Neuronal stem cell (in vitro differentiated cells): Measurements from ENCODE around the gene DDX27.

Experiments used
- DNase-seq: peaks from one replicate; pipeline ENCODE4 v3.0.0-alpha.2; 2013; ENCODE audit warnings: low spot score
- H2AFZ ChIP-seq: one replicate; pipeline ENCODE4 v1.6.1; 2013; ENCODE audit warnings: mild to moderate bottlenecking, low read length, inconsistent platforms
- H2AK5ac ChIP-seq: 2 replicates; pipeline ENCODE4 v1.6.1; 2013; ENCODE audit warnings: low read depth, mild to moderate bottlenecking, inconsistent platforms, low read length, moderate library complexity, mixed read lengths
- H2BK120ac ChIP-seq: 2 replicates; pipeline ENCODE4 v1.6.1; 2013; ENCODE audit warnings: low read depth, mild to moderate bottlenecking, inconsistent platforms, low read length, moderate library complexity, mixed read lengths
- H2BK12ac ChIP-seq: one replicate; pipeline ENCODE4 v1.6.1; 2013; ENCODE audit warnings: low read length, inconsistent platforms
- H2BK15ac ChIP-seq: 2 replicates; pipeline ENCODE4 v1.6.1; 2013; ENCODE audit warnings: mild to moderate bottlenecking, low read length, inconsistent platforms, mixed read lengths
- H2BK5ac ChIP-seq: one replicate; pipeline ENCODE4 v1.6.1; 2013; ENCODE audit warnings: inconsistent platforms, mild to moderate bottlenecking, low read length, moderate library complexity
- H3K14ac ChIP-seq: one replicate; pipeline ENCODE4 v1.6.1; 2013; ENCODE audit warnings: low read length, inconsistent platforms
- H3K18ac ChIP-seq: 2 replicates; pipeline ENCODE4 v1.6.1; 2013; ENCODE audit warnings: low read length, inconsistent platforms
- H3K23ac ChIP-seq: 2 replicates; pipeline ENCODE4 v1.6.1; 2013; ENCODE audit warnings: low read depth, mild to moderate bottlenecking, mixed read lengths, low read length, inconsistent platforms; ENCODE audit not compliant: poor library complexity
- H3K27ac ChIP-seq: replicated peaks from 3 replicates; pipeline ENCODE4 v1.5.1; 2013; ENCODE audit warnings: low read length, inconsistent platforms
- H3K27me3 ChIP-seq, 3 experiments: 2 replicates each; pipeline ENCODE4 v1.6.1; 2013; ENCODE audit warnings: low read length in 3 of 3, mild to moderate bottlenecking in 2 of 3, inconsistent platforms in 1 of 3, low read depth in 1 of 3, mixed read lengths in 1 of 3, moderate library complexity in 1 of 3; ENCODE audit not compliant: control insufficient read depth in 3 of 3, insufficient read depth in 3 of 3
- H3K36me3 ChIP-seq, 2 donors: replicated peaks in 1 of 2; 2 replicates each; pipeline ENCODE4 v1.6.1; 2013; ENCODE audit warnings: low read length in 2 of 2; ENCODE audit not compliant: control insufficient read depth in 2 of 2, insufficient read depth in 2 of 2
- H3K4ac ChIP-seq: 2 replicates; pipeline ENCODE4 v1.6.1; 2013; ENCODE audit warnings: inconsistent platforms, mild to moderate bottlenecking, low read length, moderate library complexity
- H3K4me1 ChIP-seq, 2 donors: 1 replicate in 1 of 2; 2 replicates in 1 of 2; pipeline ENCODE4 v1.6.1; 2013; ENCODE audit warnings: low read length in 2 of 2, low read depth in 1 of 2; ENCODE audit not compliant: control insufficient read depth in 2 of 2, insufficient read depth in 1 of 2
- H3K4me2 ChIP-seq: one replicate; pipeline ENCODE4 v1.6.1; 2013; ENCODE audit warnings: mild to moderate bottlenecking, low read length, inconsistent platforms; ENCODE audit not compliant: insufficient read depth, poor library complexity, severe bottlenecking
- H3K4me3 ChIP-seq, 2 donors: 2 replicates each; pipeline ENCODE4 v1.5.1; 2013; ENCODE audit warnings: low read length in 2 of 2, mild to moderate bottlenecking in 2 of 2, inconsistent platforms in 1 of 2, moderate library complexity in 1 of 2
- H3K79me1 ChIP-seq: one replicate; pipeline ENCODE4 v1.6.1; 2013; ENCODE audit warnings: low read depth, mild to moderate bottlenecking, inconsistent platforms, low read length, moderate library complexity
- H3K9ac ChIP-seq: one replicate; pipeline ENCODE4 v1.6.1; 2013; ENCODE audit warnings: mild to moderate bottlenecking, low read depth, low read length, inconsistent platforms; ENCODE audit not compliant: poor library complexity
- H3K9me3 ChIP-seq, 2 donors: replicated peaks in 1 of 2; 2 replicates each; pipeline versions ENCODE3 to v1.6.1; 2013; ENCODE audit warnings: low read length in 2 of 2, mild to moderate bottlenecking in 2 of 2, inconsistent platforms in 1 of 2, low read depth in 1 of 2, mixed read lengths in 1 of 2, moderate library complexity in 1 of 2; ENCODE audit not compliant: control insufficient read depth in 2 of 2, insufficient read depth in 1 of 2
- H4K8ac ChIP-seq: one replicate; pipeline ENCODE4 v1.6.1; 2013; ENCODE audit warnings: low read depth, mild to moderate bottlenecking, inconsistent platforms, low read length, moderate library complexity
- H4K91ac ChIP-seq: one replicate; pipeline ENCODE4 v1.6.1; 2013; ENCODE audit warnings: low read length, low read depth, mild to moderate bottlenecking, inconsistent platforms; ENCODE audit not compliant: poor library complexity
- WGBS, 2 donors: extraction: QIAGEN DNeasy Blood & Tissue Kit; methylation state at CpG; one replicate each; pipeline ENCODE4 v1.1.7; 2013; ENCODE audit warnings: missing lambda C conversion rate in 2 of 2, mixed read lengths in 1 of 2; ENCODE audit not compliant: insufficient read length in 2 of 2, insufficient replicate concordance in 1 of 2; ENCODE audit errors: extremely low coverage in 2 of 2; 5-methylcytosine and 5-hydroxymethylcytosine counted together

Gene DDX27

DNA sequence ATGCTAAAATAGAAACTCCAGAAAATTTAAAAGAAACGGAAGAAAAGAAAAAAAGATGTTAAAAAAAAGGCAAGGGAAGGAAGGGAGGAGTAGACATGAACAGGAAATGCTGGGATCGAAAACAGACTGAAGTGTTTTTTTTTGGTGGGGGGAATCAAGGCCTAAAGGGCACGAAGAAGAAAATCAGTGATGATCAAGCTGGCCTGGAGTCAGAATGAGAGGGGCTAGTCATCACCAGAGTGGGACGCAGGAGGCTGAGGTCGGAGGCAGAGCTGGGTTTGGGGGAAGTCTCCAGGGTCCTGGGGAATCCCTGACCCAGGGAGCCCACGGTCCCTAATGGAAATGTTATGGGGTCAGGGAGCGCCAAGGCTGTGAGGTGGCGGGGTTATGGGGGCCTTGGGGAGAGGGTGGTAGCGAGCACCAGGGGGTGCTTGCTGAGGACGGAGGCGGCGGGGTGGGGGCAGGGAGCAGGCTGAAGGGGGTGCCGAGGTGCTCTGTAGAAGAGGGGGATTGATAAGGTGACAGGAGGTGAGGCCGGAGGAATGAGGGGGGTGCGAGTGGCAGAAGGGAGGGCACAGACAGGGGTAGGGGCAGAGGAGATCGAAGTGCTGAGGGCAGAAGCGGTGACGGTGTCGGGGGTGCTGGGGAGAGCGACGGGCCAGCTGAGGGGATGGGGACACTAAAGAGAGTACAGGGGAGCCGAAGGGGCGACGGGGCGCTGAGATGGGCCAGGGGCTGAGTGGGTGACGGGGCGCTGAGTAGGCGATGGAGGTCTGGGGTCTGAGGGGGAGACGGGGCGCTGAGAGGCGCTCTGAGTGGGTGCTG lies 58.0 kb downstream of the DDX27 start:
- Histone ChIP-seq H4K91ac (no peak overlapping the region), H3K4me3 (peak overlapping the region; percentile 76 to 84), H3K79me1 (peaks cover 8% of the 10 kb centered on the region), H3K27me3 (no peaks in the 10 kb centered on the region), H2BK12ac (no peak overlapping the region), H2BK120ac (no peak overlapping the region), H3K14ac (peak overlapping the region; percentile 66), H2AK5ac (no peak overlapping the region), H3K18ac (peak overlapping the region; percentile 90), H4K8ac (no peak overlapping the region), H3K23ac (peak overlapping the region; percentile 75), H3K9ac (peak overlapping the region; percentile 94), H3K4me1 (peaks cover 0 to 3% of the 10 kb centered on the region in 2 donors), H2BK5ac (peak overlapping the region; percentile 87), H3K4ac (no peak overlapping the region), H2AFZ (peak overlapping the region; percentile 98), H3K4me2 (peak overlapping the region; percentile 88), H3K36me3 (peaks cover 25 to 77% of the 10 kb centered on the region in 2 donors), H2BK15ac (peak overlapping the region; percentile 44), H3K27ac (no peak overlapping the region), H3K9me3 (peaks cover 22 to 48% of the 10 kb centered on the region in 2 donors)
- WGBS, 2 donors: no CpG with 5 or more reads among the region's 31 CpGs
- DNase-seq: no peak

DNA sequence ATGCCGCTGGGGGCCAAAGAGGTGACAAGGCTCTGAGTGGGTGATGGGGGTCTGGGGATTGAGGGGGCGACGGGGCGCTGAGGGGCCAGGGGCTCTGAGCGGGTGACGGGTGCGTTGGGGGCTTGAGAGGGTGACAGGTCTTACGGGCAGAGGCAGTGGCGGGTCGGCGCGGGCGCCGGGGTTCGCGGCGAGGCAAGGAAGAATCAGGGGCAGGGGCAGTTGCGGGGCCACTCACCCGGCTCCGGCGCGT lies 58.5 kb downstream of the DDX27 start:
- H3K23ac ChIP-seq: peak overlapping the region; percentile 75

DNA sequence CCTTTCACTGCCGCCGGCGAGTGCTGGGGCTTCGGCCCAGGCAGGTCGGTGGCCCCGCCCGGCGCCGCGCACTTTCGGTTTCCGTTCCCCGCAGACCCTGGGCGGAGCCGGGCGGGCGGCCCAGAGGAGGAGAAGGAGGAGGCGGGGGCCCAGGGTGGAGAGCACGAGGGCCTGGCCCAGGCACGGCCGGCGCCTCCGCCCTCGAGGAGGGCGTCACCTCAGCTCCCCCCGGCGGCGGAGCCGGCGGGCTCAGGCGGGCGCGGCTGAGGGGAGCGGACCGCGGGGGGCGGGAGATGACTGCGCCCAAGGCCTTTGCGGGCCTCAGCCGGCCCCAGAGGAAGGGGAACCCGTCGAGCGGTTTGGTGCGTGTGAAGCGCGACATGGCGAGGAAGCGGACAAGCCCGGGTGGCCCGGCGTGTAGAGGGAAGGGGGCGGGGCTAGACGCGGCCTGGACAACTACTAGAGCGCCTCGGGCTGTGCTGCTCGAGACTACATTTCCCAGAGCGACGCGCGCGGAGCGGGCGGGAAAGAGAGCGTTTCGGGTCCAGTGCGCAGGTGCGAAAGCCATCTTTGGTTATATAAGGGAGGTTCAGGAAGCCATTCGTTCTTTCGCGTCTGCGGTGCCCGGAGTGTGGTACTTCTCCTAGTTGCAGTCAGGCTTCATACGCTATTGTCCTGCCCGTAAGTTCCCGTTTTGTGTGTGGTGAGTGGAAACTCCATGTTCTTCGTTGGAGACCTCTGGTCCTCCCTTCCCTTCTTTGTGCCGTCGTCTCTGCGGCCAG lies 59.0 kb downstream of the DDX27 start, which contains the start of gene ZNFX1:
TSS of gene ZNFX1 (minus strand) at position 22 of the 782 bp plus-strand sequence. CDS start 2,218 bp downstream, outside the sequence.
- Histone ChIP-seq H3K4me3 (peak within 1 kb of the TSS; percentile 76 to 84), H2BK5ac (peak within 1 kb of the TSS; percentile 87), H3K18ac (peak within 1 kb of the TSS; percentile 93), H2BK120ac (no peak within 1 kb of the TSS), H2BK12ac (no peak within 1 kb of the TSS), H4K8ac (no peak within 1 kb of the TSS), H3K4me2 (peak within 1 kb of the TSS; percentile 88), H3K4ac (no peak within 1 kb of the TSS), H3K9me3 (peaks cover 33 to 58% of the 10 kb centered on the region in 2 donors), H4K91ac (no peak within 1 kb of the TSS), H3K14ac (peak within 1 kb of the TSS; percentile 66), H2BK15ac (peak within 1 kb of the TSS; percentile 44), H3K23ac (peak within 1 kb of the TSS; percentile 78), H2AK5ac (no peak within 1 kb of the TSS), H2AFZ (peak within 1 kb of the TSS; percentile 98), H3K4me1 (peaks cover 0 to 7% of the 10 kb centered on the region in 2 donors), H3K27me3 (no peaks in the 10 kb centered on the region), H3K27ac (peak within 1 kb of the TSS; percentile 90), H3K79me1 (peaks cover 11% of the 10 kb centered on the region), H3K36me3 (peaks cover 36 to 77% of the 10 kb centered on the region in 2 donors), H3K9ac (peak within 1 kb of the TSS; percentile 94)
- WGBS, 2 donors: no CpG with 5 or more reads among the region's 80 CpGs
- peak; percentile 98 for DNase-seq

More for the DNA sequence above, 58.5 kb downstream of the DDX27 start:
- Histone ChIP-seq H2BK15ac (peak overlapping the region; percentile 44), H3K36me3 (peaks cover 31 to 77% of the 10 kb centered on the region in 2 donors), H3K4me1 (peaks cover 0 to 7% of the 10 kb centered on the region in 2 donors), H3K4me2 (peak overlapping the region; percentile 88), H3K27me3 (no peaks in the 10 kb centered on the region), H3K79me1 (peaks cover 11% of the 10 kb centered on the region), H2BK5ac (peak overlapping the region; percentile 87), H4K91ac (no peak overlapping the region), H3K4ac (no peak overlapping the region), H3K18ac (peak overlapping the region; percentile 90), H4K8ac (no peak overlapping the region), H2BK12ac (no peak overlapping the region), H2AFZ (peak overlapping the region; percentile 98), H3K4me3 (peak overlapping the region; percentile 76 to 84), H2BK120ac (no peak overlapping the region), H3K9me3 (peaks cover 28 to 53% of the 10 kb centered on the region in 2 donors), H3K14ac (peak overlapping the region; percentile 66), H2AK5ac (no peak overlapping the region), H3K9ac (peak overlapping the region; percentile 94), H3K27ac (no peak overlapping the region)
- no CpG with 5 or more reads among the region's 22 CpGs for WGBS, 2 donors
- no peak for DNase-seq
